Endothelial cell of umbilical vein (primary cell): Measurements from ENCODE around the gene MACROD2. TPM values are rescaled to one million over a fixed set of nuclear protein-coding genes. Genes with fewer than 3 reads are reported as not detected.

Experiments used
- BruUV-seq: library from RNA; stranded (reverse); fragments of 400-500 nt; replicated peaks from 2 replicates; lab custom pipeline; 2021; lab: Mats Ljungman, UMichigan
- CTCF ChIA-PET: fragments of 300-600, 350-600 bp; sonication (Branson Sonifier 250); formaldehyde crosslinking; loops from one replicate; lab custom pipeline; 2021; ENCODE audit warnings: antibody characterized with exemption, inconsistent platforms; lab: Charles Lee
- POLR2A ChIA-PET: fragments of 300-600, 350-600 bp; sonication (Branson Sonifier 250); formaldehyde crosslinking; loops from one replicate; lab custom pipeline; 2021; ENCODE audit warnings: antibody characterized with exemption, inconsistent platforms; lab: Charles Lee
- DNase-seq: peaks from one replicate; pipeline ENCODE4 v3.0.0-alpha.2; 2011; ENCODE audit warnings: low read depth, low spot score
- FAIRE-seq: peaks from 2 replicates; lab custom pipeline; 2011; peaks lifted over from hg19 to GRCh38; lab: Jason Lieb, UNC
- H2AFZ ChIP-seq: 2 replicates; pipeline ENCODE4 v1.6.0; 2012; ENCODE audit warnings: low read depth, low read length, control low read depth, inconsistent platforms
- H3K27ac ChIP-seq: 2 replicates; pipeline ENCODE4 v1.5.1; 2011; ENCODE audit warnings: low read depth, mild to moderate bottlenecking, control low read depth, low read length, moderate library complexity; ENCODE audit not compliant: insufficient read depth
- H3K27me3 ChIP-seq, 2 experiments: 2 replicates each; pipeline versions ENCODE4 v1.6.0 to v1.6.1; 2011; ENCODE audit warnings: low read length in 2 of 2, mixed read lengths in 1 of 2; ENCODE audit not compliant: control insufficient read depth in 2 of 2, insufficient read depth in 2 of 2
- H3K36me3 ChIP-seq, 2 experiments: 2 replicates in 1 of 2; 3 replicates in 1 of 2; pipeline ENCODE4 v1.5.1; 2011; ENCODE audit warnings: low read length in 2 of 2, mild to moderate bottlenecking in 1 of 2, moderate library complexity in 1 of 2; ENCODE audit not compliant: control insufficient read depth in 2 of 2, insufficient read depth in 2 of 2; ENCODE audit errors: extremely low read depth in 1 of 2
- H3K4me1 ChIP-seq: 3 replicates; pipeline ENCODE4 v1.5.1; 2011; ENCODE audit warnings: mild to moderate bottlenecking, low read length; ENCODE audit not compliant: control insufficient read depth, insufficient read depth; ENCODE audit errors: extremely low read depth
- H3K4me2 ChIP-seq: 2 replicates; pipeline ENCODE4 v1.6.1; 2011; ENCODE audit warnings: low read length, control low read depth, mixed read lengths; ENCODE audit not compliant: insufficient read depth
- H3K4me3 ChIP-seq, 3 experiments: fragments of 200-600 bp in 1 of 3; sonication (generic), shearing (Covaris generic) in 1 of 3; replicated peaks in 1 of 3; 2 replicates each; pipeline ENCODE4 v1.5.1; 2011 to 2016; ENCODE audit warnings: control low read depth in 3 of 3, low read length in 3 of 3, mild to moderate bottlenecking in 2 of 3, inconsistent platforms in 1 of 3, low read depth in 1 of 3, moderate library complexity in 1 of 3; ENCODE audit not compliant: insufficient read depth in 1 of 3
- H3K79me2 ChIP-seq: 2 replicates; pipeline ENCODE4 v1.6.0; 2012; ENCODE audit warnings: low read length, inconsistent platforms; ENCODE audit not compliant: control insufficient read depth, insufficient read depth
- H3K9ac ChIP-seq: replicated peaks from 2 replicates; pipeline ENCODE3; 2011; ENCODE audit warnings: low read length, control low read depth; ENCODE audit not compliant: insufficient read depth; ENCODE audit errors: extremely low read depth
- H3K9me1 ChIP-seq: replicated peaks from 3 replicates; pipeline ENCODE4 v1.6.0; 2011; ENCODE audit warnings: mild to moderate bottlenecking, low read length; ENCODE audit not compliant: control insufficient read depth, insufficient read depth; ENCODE audit errors: extremely low read depth
- H3K9me3 ChIP-seq: replicated peaks from 2 replicates; pipeline ENCODE4 v1.5.1; 2012; ENCODE audit warnings: low read length, inconsistent platforms; ENCODE audit not compliant: control insufficient read depth, insufficient read depth
- H4K20me1 ChIP-seq: replicated peaks from 2 replicates; pipeline ENCODE3; 2011; ENCODE audit warnings: mild to moderate bottlenecking, low read length; ENCODE audit not compliant: control insufficient read depth, insufficient read depth; ENCODE audit errors: extremely low read depth
- EZH2 ChIP-seq: IDR thresholded peaks from 2 replicates; pipeline ENCODE4 v1.6.1; 2012; ENCODE audit warnings: borderline replicate concordance, low read depth, mild to moderate bottlenecking, moderate library complexity, low read length, inconsistent platforms; ENCODE audit not compliant: severe bottlenecking
- JUN ChIP-seq: IDR thresholded peaks from 2 replicates; pipeline ENCODE4 v1.6.1; 2011; ENCODE audit warnings: borderline replicate concordance, low read depth; ENCODE audit not compliant: insufficient read length, insufficient read depth
- MYC ChIP-seq: IDR thresholded peaks from one replicate; pipeline ENCODE4 v1.6.1; 2011; ENCODE audit warnings: mild to moderate bottlenecking, low read depth, low read length
- POLR2A ChIP-seq: IDR thresholded peaks from 2 replicates; pipeline ENCODE4 v1.6.1; 2012; ENCODE audit warnings: low read depth, mild to moderate bottlenecking, control low read depth, low read length
- POLR2AphosphoS5 ChIP-seq: IDR thresholded peaks from 2 replicates; pipeline ENCODE4 v1.6.1; 2012; ENCODE audit warnings: low read depth, mild to moderate bottlenecking, control low read depth, low read length, moderate library complexity; ENCODE audit not compliant: insufficient read depth
- dilution Hi-C: fragments of 300-500 bp; cut with MboI; formaldehyde crosslinking; loops from one replicate; pipeline ENCODE4 v1.15.0; 2019; ENCODE audit warnings: low sequenced_read_pairs; ENCODE audit not compliant: extremely low pct_ligation_motif_present
- intact Hi-C: fragments of 100-400 bp; cut with micrococcal nuclease; formaldehyde crosslinking; loops from one replicate; pipeline ENCODE4 v1.10.0; 2022
- polyA plus RNA-seq, 4 experiments: library from polyadenylated mRNA; depleted of rRNA in 3 of 4; stranded (reverse) in 3 of 4; unstranded in 1 of 4; fragments of >200 nt; gene quantifications; 2 replicates each; pipeline versions ENCODE4 v1.2.1 to v1.2.3, GENCODE V29; 2011 to 2012; ENCODE audit warnings: missing spikeins in 1 of 4
- total RNA-seq: library from RNA; stranded (reverse); gene quantifications from 2 replicates; pipeline ENCODE4 v1.2.3, GENCODE V29; 2021

The MACROD2 gene
- total and polyA plus RNA-seq, 2 donors (not counting 3 experiments of a cell fraction or from before 2014, with no cell fraction given), result 0.11 to 0.73 TPM

- FAIRE-seq, result no peak
- Histone ChIP-seq H3K27ac (no peak overlapping the region), H3K9ac (no peak overlapping the region), H3K4me2 (no peak overlapping the region), H3K27me3 (no peaks in the 10 kb centered on the region), H2AFZ (no peak overlapping the region), H3K4me1 (no peaks in the 10 kb centered on the region), H3K4me3 (no peak overlapping the region), H4K20me1 (no peaks in the 10 kb centered on the region), H3K36me3 (no peaks in the 10 kb centered on the region), H3K79me2 (no peaks in the 10 kb centered on the region), H3K9me1 (no peaks in the 10 kb centered on the region), H3K9me3 (no peaks in the 10 kb centered on the region)
- TF ChIP-seq EZH2 (no peak), JUN (no peak), MYC (no peak)
- POLR2A ChIA-PET, result no interaction called here
- no peak for DNase-seq
- dilution Hi-C loops (no loop called here), intact Hi-C loops (no loop called here)
- CTCF ChIA-PET, result interaction anchor here (1.0 kb wide), 1 partner anchor 549 kb away, joined by 4 read pairs; no protein-coding TSS in a partner anchor
- no TSS peak for BruUV-seq
Observed at GRCh38 chr20:15205028-15205427, 1209.7 kb downstream of the MACROD2 start.

DNA sequence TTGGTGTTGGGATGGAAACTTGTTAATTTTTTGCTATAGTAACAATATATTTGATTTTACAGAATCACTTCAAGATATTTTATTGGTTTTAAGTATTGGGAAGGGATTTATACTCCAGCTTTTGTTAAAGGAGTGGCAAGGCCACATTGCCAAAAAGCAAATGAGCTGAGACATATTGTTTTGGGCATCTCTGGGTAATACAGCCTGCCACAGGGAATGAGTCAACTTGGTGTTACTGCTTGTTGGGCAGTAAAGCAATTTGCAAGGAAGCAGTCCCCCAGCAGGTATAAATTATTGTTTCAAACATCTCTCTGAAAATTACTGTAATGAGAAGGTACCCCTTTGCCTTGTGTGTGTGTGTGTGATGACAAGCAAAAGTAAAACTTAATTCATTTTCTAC is 1210.4 kb downstream of the MACROD2 start:
- dilution Hi-C loops, result no loop called here
- no peaks in the 10 kb centered on the region for H3K9me3 ChIP-seq
- H3K79me2 ChIP-seq, result no peaks in the 10 kb centered on the region
- H3K9me1 ChIP-seq, result no peaks in the 10 kb centered on the region
- POLR2A ChIA-PET, result no interaction called here
- DNase-seq (no peak), FAIRE-seq (no peak)
- no peak overlapping the region for H3K27ac ChIP-seq
- H4K20me1 ChIP-seq, result no peaks in the 10 kb centered on the region
- no peak overlapping the region for H3K9ac ChIP-seq
- H2AFZ ChIP-seq, result no peak overlapping the region
- H3K27me3 ChIP-seq, result no peaks in the 10 kb centered on the region
- no TSS peak for BruUV-seq
- CTCF ChIA-PET, result interaction anchor here (1.0 kb wide), 1 partner anchor 550 kb away, joined by 4 read pairs; no protein-coding TSS in a partner anchor
- H3K36me3 ChIP-seq, result no peaks in the 10 kb centered on the region
- no peak overlapping the region for H3K4me2 ChIP-seq
- no peaks in the 10 kb centered on the region for H3K4me1 ChIP-seq
- H3K4me3 ChIP-seq, result no peak overlapping the region
- intact Hi-C loops, result no loop called here
- TF ChIP-seq EZH2 (no peak), POLR2A (no peak), POLR2AphosphoS5 (no peak)
